Panc1 (cell line): Measurements from ENCODE around the gene SYNPO.

Experiments used
- CTCF ChIP-seq: fragments of 450-650 bp; IDR thresholded peaks from 2 replicates; pipeline ENCODE4 v1.5.1; 2017; ENCODE audit warnings: mild to moderate bottlenecking
- POLR2AphosphoS5 ChIP-seq: IDR thresholded peaks from 2 replicates; pipeline ENCODE4 v1.6.1; 2012; ENCODE audit warnings: mild to moderate bottlenecking, low read depth, low read length, moderate library complexity

DNA sequence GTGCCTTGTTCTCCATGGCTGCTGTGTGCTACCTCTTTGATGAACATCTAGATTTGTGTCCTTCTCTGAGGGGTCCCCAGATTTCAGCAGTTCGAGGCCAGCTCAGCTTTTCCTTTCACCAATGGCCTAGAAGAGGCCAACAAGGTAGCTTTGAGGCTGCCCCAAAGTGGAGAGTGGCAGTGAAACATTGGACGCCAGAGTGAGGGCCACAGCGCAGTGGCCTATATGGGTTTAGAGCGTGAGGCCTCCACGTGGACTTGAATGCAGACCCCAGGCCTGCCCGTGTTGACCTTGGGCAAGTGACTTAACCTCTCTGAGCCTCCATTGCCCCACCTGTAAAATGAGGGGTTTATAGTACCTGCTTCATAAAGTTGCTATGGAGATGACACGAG is 32.4 kb downstream of the SYNPO start:
- no peak for TF ChIP-seq CTCF
- TF ChIP-seq POLR2AphosphoS5: no peak
